H1 (cell line): ENCODE data around the gene CLCF1. TPM values are rescaled to one million over a fixed set of nuclear protein-coding genes. Genes with fewer than 3 reads are reported as not detected.

ENCODE experiments used
- CTCF ChIA-PET: fragments of 300-600 bp; sonication (Branson Sonifier 250); formaldehyde crosslinking; loops from one replicate; lab custom pipeline; 2021; ENCODE audit not compliant: partially characterized antibody; lab: Charles Lee
- POLR2A ChIA-PET: fragments of 300-600 bp; sonication (Branson Sonifier 250); formaldehyde crosslinking; loops from one replicate; lab custom pipeline; 2021; ENCODE audit warnings: inconsistent platforms; ENCODE audit not compliant: partially characterized antibody; lab: Charles Lee
- DNase-seq, 2 experiments: peaks; one replicate each; pipeline versions ENCODE4 v3.0.0 to v3.0.0-alpha.2; 2010 to 2022; ENCODE audit warnings: low spot score in 2 of 2, low read depth in 1 of 2, mixed read lengths in 1 of 2
- FAIRE-seq: peaks from 2 replicates; lab custom pipeline; 2011; peaks lifted over from hg19 to GRCh38; lab: Jason Lieb, UNC
- H2AFZ ChIP-seq: 2 replicates; pipeline ENCODE4 v1.8.1; 2012; ENCODE audit warnings: low read length, inconsistent platforms
- H2AK5ac ChIP-seq: 2 replicates; pipeline ENCODE4 v1.6.1; 2013; ENCODE audit warnings: low read depth, low read length
- H2BK120ac ChIP-seq: replicated peaks from 2 replicates; pipeline ENCODE3; 2013; ENCODE audit warnings: low read depth, low read length, inconsistent platforms
- H2BK12ac ChIP-seq: 2 replicates; pipeline ENCODE4 v1.6.1; 2013; ENCODE audit warnings: low read depth, low read length
- H2BK15ac ChIP-seq: 2 replicates; pipeline ENCODE4 v1.6.1; 2013; ENCODE audit warnings: low read length
- H2BK20ac ChIP-seq: 2 replicates; pipeline ENCODE4 v1.6.1; 2013; ENCODE audit warnings: low read length
- H2BK5ac ChIP-seq: 2 replicates; pipeline ENCODE4 v1.6.1; 2013; ENCODE audit warnings: low read depth, low read length
- H3K14ac ChIP-seq: 2 replicates; pipeline ENCODE4 v1.6.1; 2013; ENCODE audit warnings: inconsistent platforms; ENCODE audit not compliant: insufficient read length
- H3K18ac ChIP-seq: 2 replicates; pipeline ENCODE4 v1.6.1; 2013; ENCODE audit warnings: low read length; ENCODE audit errors: extremely low read depth
- H3K23ac ChIP-seq: 2 replicates; pipeline ENCODE4 v1.6.1; 2013; ENCODE audit warnings: inconsistent platforms; ENCODE audit not compliant: insufficient read length
- H3K23me2 ChIP-seq: 2 replicates; pipeline ENCODE4 v1.6.1; 2013; ENCODE audit warnings: low read depth, low read length
- H3K27ac ChIP-seq: 2 replicates; pipeline ENCODE4 v1.6.1; 2011; ENCODE audit warnings: low read depth, low read length, inconsistent platforms
- H3K27me3 ChIP-seq, 4 experiments: replicated peaks in 1 of 4; 1 replicate in 1 of 4; 2 replicates in 3 of 4; pipeline versions ENCODE4 v1.6.1 to v1.8.1; 2011 to 2013; ENCODE audit warnings: low read length in 3 of 4, mild to moderate bottlenecking in 3 of 4, inconsistent platforms in 2 of 4, mixed read lengths in 2 of 4, moderate library complexity in 1 of 4; ENCODE audit not compliant: control insufficient read depth in 3 of 4, insufficient read depth in 3 of 4; ENCODE audit errors: extremely low read depth in 1 of 4
- H3K36me3 ChIP-seq, 4 experiments: 2 replicates each; pipeline versions ENCODE4 v1.6.1 to v1.8.1; 2011 to 2013; ENCODE audit warnings: mild to moderate bottlenecking in 4 of 4, low read length in 3 of 4, moderate library complexity in 2 of 4, control low read depth in 1 of 4, inconsistent platforms in 1 of 4; ENCODE audit not compliant: insufficient read depth in 4 of 4, control insufficient read depth in 2 of 4
- H3K4ac ChIP-seq: replicated peaks from 2 replicates; pipeline ENCODE3; 2013; ENCODE audit warnings: low read length, low read depth, mixed read lengths, inconsistent platforms; ENCODE audit not compliant: insufficient read length
- H3K4me1 ChIP-seq, 4 experiments: replicated peaks in 1 of 4; 1 replicate in 1 of 4; 2 replicates in 3 of 4; pipeline versions ENCODE4 v1.6.1 to v1.8.1; 2011 to 2013; ENCODE audit warnings: low read length in 3 of 4, inconsistent platforms in 2 of 4, mixed read lengths in 1 of 4; ENCODE audit not compliant: insufficient read depth in 4 of 4, control insufficient read depth in 3 of 4
- H3K4me2 ChIP-seq, 2 experiments: 2 replicates each; pipeline versions ENCODE4 v1.6.1 to v1.8.1; 2011 to 2013; ENCODE audit warnings: low read depth in 2 of 2, low read length in 2 of 2, control low read depth in 1 of 2, inconsistent platforms in 1 of 2, mild to moderate bottlenecking in 1 of 2; ENCODE audit not compliant: insufficient read depth in 1 of 2
- H3K4me3 ChIP-seq, 4 experiments: fragments of 200-600, 300-600 bp in 1 of 4; sonication (generic), shearing (Covaris generic), sonication (Bioruptor Twin) in 1 of 4; 2 replicates each; pipeline versions ENCODE4 v1.5.1 to v1.8.1; 2011 to 2016; ENCODE audit warnings: low read length in 4 of 4, low read depth in 3 of 4, control low read depth in 2 of 4, inconsistent platforms in 2 of 4, mild to moderate bottlenecking in 2 of 4, mixed read lengths in 1 of 4, moderate library complexity in 1 of 4; ENCODE audit not compliant: insufficient read depth in 2 of 4; ENCODE audit errors: extremely low read depth in 1 of 4
- H3K56ac ChIP-seq: replicated peaks from 2 replicates; pipeline ENCODE3; 2013; ENCODE audit warnings: low read depth, mild to moderate bottlenecking, mixed read lengths, low read length, inconsistent platforms; ENCODE audit not compliant: insufficient read length
- H3K79me1 ChIP-seq: 2 replicates; pipeline ENCODE4 v1.6.1; 2013; ENCODE audit warnings: low read depth, low read length, control low read depth
- H3K79me2 ChIP-seq, 2 experiments: 2 replicates each; pipeline versions ENCODE4 v1.6.1 to v1.8.1; 2012 to 2013; ENCODE audit warnings: low read length in 2 of 2, mild to moderate bottlenecking in 2 of 2, inconsistent platforms in 1 of 2; ENCODE audit not compliant: insufficient read depth in 2 of 2, control insufficient read depth in 1 of 2
- H3K9ac ChIP-seq, 4 experiments: replicated peaks in 1 of 4; 1 replicate in 1 of 4; 2 replicates in 3 of 4; pipeline versions ENCODE4 v1.6.1 to v1.8.1; 2011 to 2013; ENCODE audit warnings: low read depth in 3 of 4, low read length in 3 of 4, control low read depth in 2 of 4, mild to moderate bottlenecking in 2 of 4, moderate library complexity in 2 of 4, inconsistent platforms in 1 of 4; ENCODE audit errors: extremely low read depth in 1 of 4
- H3K9me3 ChIP-seq, 2 experiments: 2 replicates each; pipeline versions ENCODE4 v1.6.1 to v1.8.1; 2012 to 2013; ENCODE audit warnings: mild to moderate bottlenecking in 2 of 2, moderate library complexity in 2 of 2, control low read depth in 1 of 2, inconsistent platforms in 1 of 2, low read depth in 1 of 2, low read length in 1 of 2, mixed read lengths in 1 of 2; ENCODE audit not compliant: insufficient read depth in 2 of 2
- H4K20me1 ChIP-seq, 2 experiments: replicated peaks in 1 of 2; 2 replicates each; pipeline versions ENCODE3 to v1.8.1; 2011 to 2013; ENCODE audit warnings: inconsistent platforms in 2 of 2, low read length in 2 of 2, mild to moderate bottlenecking in 1 of 2; ENCODE audit not compliant: insufficient read depth in 2 of 2, control insufficient read depth in 1 of 2
- H4K5ac ChIP-seq: 2 replicates; pipeline ENCODE4 v1.6.1; 2013; ENCODE audit warnings: low read length, low read depth, mixed read lengths, inconsistent platforms; ENCODE audit not compliant: insufficient read length
- H4K8ac ChIP-seq: 2 replicates; pipeline ENCODE4 v1.8.0; 2013; ENCODE audit warnings: mild to moderate bottlenecking, moderate library complexity, low read length, inconsistent platforms; ENCODE audit not compliant: insufficient read depth; ENCODE audit errors: extremely low read depth
- H4K91ac ChIP-seq: replicated peaks from 2 replicates; pipeline ENCODE3; 2013; ENCODE audit warnings: low read length, mixed read lengths, inconsistent platforms; ENCODE audit not compliant: insufficient read length
- HDAC6 ChIP-seq: IDR thresholded peaks from one replicate; pipeline ENCODE4 v1.7.1; 2012; ENCODE audit warnings: low read depth, mild to moderate bottlenecking, inconsistent platforms, low read length, moderate library complexity
- KDM5A ChIP-seq: fragments of 200-600 bp; IDR thresholded peaks from 2 replicates; pipeline ENCODE4 v1.7.1; 2012; ENCODE audit warnings: mild to moderate bottlenecking, low read length, inconsistent platforms, mixed read lengths
- PHF8 ChIP-seq: fragments of 200-600 bp; sonication (generic); conservative IDR thresholded peaks from 2 replicates; pipeline ENCODE4 v1.7.1; 2012; ENCODE audit warnings: low read depth, mild to moderate bottlenecking, inconsistent platforms, low read length, moderate library complexity
- RNF2 ChIP-seq: fragments of 200-900, 300-1000 bp; sonication (generic); IDR thresholded peaks from 2 replicates; pipeline ENCODE4 v1.7.1; 2016; ENCODE audit warnings: borderline replicate concordance, low read depth, mild to moderate bottlenecking, antibody characterized with exemption, low read length; ENCODE audit not compliant: poor library complexity, severe bottlenecking; ENCODE audit errors: missing control alignments
- RXRA ChIP-seq: IDR thresholded peaks from 2 replicates; pipeline ENCODE4 v1.6.1; 2011; ENCODE audit warnings: low read depth, mild to moderate bottlenecking, low read length, moderate library complexity; ENCODE audit not compliant: insufficient read depth
- SAP30 ChIP-seq: fragments of 300-600 bp; sonication (generic); IDR thresholded peaks from 2 replicates; pipeline ENCODE4 v1.7.1; 2012; ENCODE audit warnings: low read length, moderate library complexity, mild to moderate bottlenecking, inconsistent platforms; ENCODE audit not compliant: insufficient read depth, insufficient replicate concordance
- ZNF274 ChIP-seq: IDR thresholded peaks from 2 replicates; pipeline ENCODE4 v1.7.0; 2012; ENCODE audit warnings: low read length, borderline replicate concordance; ENCODE audit errors: extremely low read depth
- WGBS, 2 experiments: shearing (Covaris generic) in 1 of 2; methylation state at CpG; one replicate each; pipeline versions ENCODE4 v1.1.6 to v1.1.7; 2013 to 2015; ENCODE audit warnings: low lambda C conversion rate in 2 of 2, mixed read lengths in 2 of 2, inconsistent platforms in 1 of 2, low coverage in 1 of 2, missing lambda C conversion rate in 1 of 2; ENCODE audit not compliant: insufficient replicate concordance in 2 of 2, insufficient coverage in 1 of 2, insufficient read length in 1 of 2; ENCODE audit errors: extremely low coverage in 1 of 2, missing lambda C conversion rate in 1 of 2; 5-methylcytosine and 5-hydroxymethylcytosine counted together
- polyA plus RNA-seq, 7 experiments: library from polyadenylated mRNA; depleted of rRNA in 3 of 7; stranded (reverse) in 5 of 7; unstranded in 2 of 7; fragments of >200 nt in 5 of 7; fragments of 200-250 nt in 2 of 7; gene quantifications; 1 replicate in 5 of 7; 2 replicates in 1 of 7; 4 replicates in 1 of 7; pipeline versions ENCODE4 v1.2.1 to v1.2.3, GENCODE V29; 2011 to 2013; ENCODE audit warnings: missing spikeins in 2 of 7, mixed read lengths in 2 of 7
- total RNA-seq: library from RNA; stranded (reverse); fragmentation: NEBNext Ultra II Directional; extraction: Animal tissue kit (Norgen Biotek cat#: 25700); gene quantifications from 2 replicates; pipeline ENCODE4 v1.2.1, GENCODE V29; 2021

CLCF1 gene
- total and polyA plus RNA-seq, 2 of the 8 experiments (the other 6 are each of a cell fraction or from before 2014, with no cell fraction given): 0.32 to 1.2 TPM

DNA sequence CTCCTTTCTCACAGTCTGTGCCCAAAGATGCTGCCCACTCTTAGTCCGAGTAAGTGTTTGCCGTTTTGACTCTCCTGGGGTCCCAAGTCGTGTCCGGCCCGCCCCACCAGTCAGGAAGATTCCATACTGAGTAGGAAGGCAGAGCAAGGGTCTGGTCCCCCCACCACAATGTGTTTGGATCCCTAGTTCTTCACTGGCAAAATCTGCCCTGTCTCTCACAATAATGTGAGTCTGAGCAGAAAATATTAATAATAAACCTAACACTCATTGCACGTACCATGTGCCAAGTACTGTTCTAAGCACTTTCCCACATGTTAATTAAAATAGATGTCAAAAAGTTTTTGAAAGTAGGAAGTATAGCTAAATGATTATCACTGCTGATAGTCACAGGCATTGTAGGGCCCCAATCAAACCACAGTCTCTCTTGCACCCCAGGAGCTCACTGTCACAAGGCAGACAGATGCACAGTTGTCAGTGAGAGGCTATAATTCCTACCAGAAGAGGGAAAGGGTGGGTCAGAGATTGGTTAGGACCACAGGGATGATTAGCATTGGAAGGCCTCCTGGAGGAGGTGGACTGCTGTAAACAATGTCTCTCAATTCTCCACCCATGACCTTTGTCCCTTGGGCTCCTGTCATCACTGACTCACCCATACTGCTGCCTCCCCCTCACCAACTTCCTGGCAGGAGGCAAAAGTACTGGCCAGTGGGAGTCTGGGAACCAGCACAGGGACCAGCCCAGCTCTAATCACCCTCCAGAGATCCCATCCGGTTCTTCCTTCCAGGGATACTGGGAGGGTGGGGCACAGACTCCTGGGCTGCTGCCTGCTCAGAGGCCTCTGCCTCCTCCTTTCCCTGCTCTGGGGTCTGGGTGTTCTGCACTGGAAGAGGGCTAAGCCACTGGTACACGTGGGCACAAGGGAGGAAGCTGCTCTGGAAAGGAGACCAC lies 19.0 kb downstream of the CLCF1 start:
- Histone ChIP-seq H3K4me2 (peak overlapping the region; percentile 90 to 94), H2AFZ (no peak overlapping the region), H3K4me1 (peaks cover 0 to 18% (median 15%) of the 10 kb centered on the region in 4 experiments; a peak in 6 of 7 replicates), H3K36me3 (no peaks in the 10 kb centered on the region), H2BK20ac (no peak overlapping the region; the same call in 1 of the 2 replicates), H4K8ac (no peak overlapping the region), H4K20me1 (peaks cover 0 to 3% of the 10 kb centered on the region in 2 experiments), H3K9ac (peak overlapping the region in 3 of 4 experiments; percentile 34 to 38 (median 37); a peak in 2 of 7 replicates), H3K4ac (no peak overlapping the region), H3K23ac (no peak overlapping the region), H3K27me3 (no peaks in the 10 kb centered on the region; a peak in 1 of 7 replicates), H3K56ac (no peak overlapping the region), H3K79me2 (no peaks in the 10 kb centered on the region), H2AK5ac (peak overlapping the region; percentile 49; the same call in 1 of the 2 replicates), H3K9me3 (no peaks in the 10 kb centered on the region), H2BK120ac (no peak overlapping the region), H4K5ac (peak overlapping the region; percentile 41), H3K23me2 (peaks cover 8% of the 10 kb centered on the region; the same call in 1 of the 2 replicates), H3K4me3 (peak overlapping the region; percentile 51 to 75 (median 64); a peak in 7 of 8 replicates), H3K14ac (no peak overlapping the region), H4K91ac (peak overlapping the region; percentile 12), H2BK12ac (0 out of 2 replicates have a peak overlapping the region, but pooled peaks have one; percentile 20), H3K27ac (peak overlapping the region; percentile 20; the same call in 1 of the 2 replicates), H2BK5ac (peak overlapping the region; percentile 92; the same call in 1 of the 2 replicates), H2BK15ac (peak overlapping the region; percentile 92; the same call in 1 of the 2 replicates), H3K79me1 (peaks cover 2% of the 10 kb centered on the region; the same call in 1 of the 2 replicates), H3K18ac (peak overlapping the region; percentile 87; the same call in 1 of the 2 replicates)
- DNase-seq (no peak), FAIRE-seq (no peak)
- CTCF ChIA-PET: interaction anchor here (0.6 to 20.0 kb wide), 9 partner anchors 8 to 93 kb away, joined by 3 to 1305 read pairs (median 9); partner anchors contain the start of genes CLCF1, PPP1CA, RAD9A and TBC1D10C
- POLR2A ChIA-PET: interaction anchor here (0.6 to 3.4 kb wide), 15 partner anchors 12 to 115 kb away, joined by 3 to 16 read pairs (median 4); partner anchors contain the start of gene RAD9A
- 65% methylated on average over 8 of the region's 8 CpGs; no CpG with 5 or more reads in 1 of the 2 experiments for WGBS, 2 experiments
- TF ChIP-seq ZNF274: no peak
- TF ChIP-seq PHF8: no peak
- no peak for TF ChIP-seq RXRA
- no peak for TF ChIP-seq SAP30
- TF ChIP-seq KDM5A: no peak
- TF ChIP-seq RNF2: no peak
- TF ChIP-seq HDAC6: no peak
